ENCODE measurements around the gene SET. TPM values are rescaled to one million over a fixed set of nuclear protein-coding genes. Genes with fewer than 3 reads are reported as not detected.
A peak's percentile ranks its signal among the peaks of the same experiment; 100 is the strongest.

The SET gene
- total RNA-seq, 4 donors from 2014 or later = 135 to 220 (median 178) TPM

DNA sequence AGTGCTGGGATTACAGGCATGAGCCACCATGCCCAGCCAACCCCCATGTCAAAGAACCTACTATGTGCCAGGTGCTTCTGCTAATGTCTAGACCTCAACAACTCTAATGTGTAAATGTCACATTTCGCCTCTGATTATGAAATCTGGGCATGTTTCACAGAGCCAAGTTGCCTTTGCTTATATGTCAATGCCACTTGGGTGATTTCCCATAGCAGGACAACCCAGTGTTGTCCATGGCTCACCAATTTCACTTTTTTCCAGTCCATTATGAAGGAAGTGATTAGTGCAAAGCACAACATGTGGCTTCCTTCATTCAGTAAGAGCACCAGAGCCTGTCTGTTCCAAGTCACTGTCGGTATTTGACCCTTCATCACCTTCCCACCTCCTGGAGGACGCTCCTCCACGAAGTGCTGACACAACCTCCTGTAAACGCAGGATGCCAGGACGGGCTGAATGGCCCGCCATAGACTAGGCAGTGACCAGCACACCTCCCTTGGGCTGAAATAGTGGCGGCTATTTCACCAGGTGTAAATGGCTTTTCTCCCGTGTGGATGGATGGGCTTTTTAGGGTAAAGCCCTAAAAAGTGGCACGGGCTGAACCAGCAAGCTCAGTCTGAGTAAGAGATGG is 12.3 kb downstream of the SET start:
- TF ChIP-seq, protein P1, sequence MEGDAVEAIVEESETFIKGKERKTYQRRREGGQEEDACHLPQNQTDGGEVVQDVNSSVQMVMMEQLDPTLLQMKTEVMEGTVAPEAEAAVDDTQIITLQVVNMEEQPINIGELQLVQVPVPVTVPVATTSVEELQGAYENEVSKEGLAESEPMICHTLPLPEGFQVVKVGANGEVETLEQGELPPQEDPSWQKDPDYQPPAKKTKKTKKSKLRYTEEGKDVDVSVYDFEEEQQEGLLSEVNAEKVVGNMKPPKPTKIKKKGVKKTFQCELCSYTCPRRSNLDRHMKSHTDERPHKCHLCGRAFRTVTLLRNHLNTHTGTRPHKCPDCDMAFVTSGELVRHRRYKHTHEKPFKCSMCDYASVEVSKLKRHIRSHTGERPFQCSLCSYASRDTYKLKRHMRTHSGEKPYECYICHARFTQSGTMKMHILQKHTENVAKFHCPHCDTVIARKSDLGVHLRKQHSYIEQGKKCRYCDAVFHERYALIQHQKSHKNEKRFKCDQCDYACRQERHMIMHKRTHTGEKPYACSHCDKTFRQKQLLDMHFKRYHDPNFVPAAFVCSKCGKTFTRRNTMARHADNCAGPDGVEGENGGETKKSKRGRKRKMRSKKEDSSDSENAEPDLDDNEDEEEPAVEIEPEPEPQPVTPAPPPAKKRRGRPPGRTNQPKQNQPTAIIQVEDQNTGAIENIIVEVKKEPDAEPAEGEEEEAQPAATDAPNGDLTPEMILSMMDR (IDR thresholded peaks at IDR 0.05) = no peak
- no peak for TF ChIP-seq POLR2A (IDR thresholded peaks at IDR 0.05)
- H3K4me3 ChIP-seq (ENCODE audit: low read depth, poor library complexity, severe bottlenecking) = no peak overlapping the region
- peak in 1 of 2 donors; percentile 45 for DNase-seq (ENCODE audit: low spot score in 2 of 2)
- intact Hi-C loops (cut with DNase I; ENCODE audit: low total_unique reads) = no loop called here
- 77 to 86% methylated on average over 10 of the region's 10 CpGs for WGBS, 2 donors

DNA sequence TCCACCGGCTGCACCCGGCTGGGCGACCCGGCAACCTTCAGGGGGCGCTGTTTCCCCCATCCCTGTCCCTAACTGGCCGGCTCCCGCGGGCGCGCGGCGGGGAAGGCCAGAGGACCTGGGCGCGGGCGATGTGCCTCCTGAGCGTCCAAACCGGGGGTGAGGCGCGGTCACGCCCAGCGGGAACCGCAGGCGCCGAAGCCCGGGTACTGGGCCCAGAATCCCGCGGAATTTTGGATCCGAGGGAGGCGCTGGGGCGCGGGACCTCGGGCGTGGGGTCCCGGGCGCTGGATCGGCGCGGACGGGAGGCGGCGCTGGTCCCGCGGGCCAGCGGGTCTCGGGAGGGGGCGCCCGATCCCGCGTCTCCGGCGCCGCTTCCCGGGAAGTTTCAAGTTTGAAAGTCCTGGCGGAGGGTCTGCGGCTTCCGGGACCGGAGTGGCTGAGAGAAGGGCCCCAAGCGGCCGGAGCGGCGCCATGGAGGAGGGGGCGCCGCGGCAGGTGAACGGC is 13.5 kb downstream of the SET start, which contains the start of gene PKN3:
Gene PKN3, plus strand, starts transcription at position 59 of the 504 bp plus-strand sequence. Its CDS starts 413 bp downstream, at position 472.
- no peak for TF ChIP-seq POLR2A (IDR thresholded peaks at IDR 0.05)
- TF ChIP-seq, protein P1 (IDR thresholded peaks at IDR 0.05) = peak in 1 of 3 donors; percentile 86
- peak; percentile 75 to 97 for DNase-seq (ENCODE audit: low spot score in 2 of 2)
- WGBS, 2 donors = 0 to 1% methylated on average over 16 to 39 of the region's 65 CpGs
- intact Hi-C loops (cut with DNase I; ENCODE audit: low total_unique reads) = no loop called here
- peak within 1 kb of the TSS; percentile 37 for H3K4me3 ChIP-seq (ENCODE audit: low read depth, poor library complexity, severe bottlenecking)

DNA sequence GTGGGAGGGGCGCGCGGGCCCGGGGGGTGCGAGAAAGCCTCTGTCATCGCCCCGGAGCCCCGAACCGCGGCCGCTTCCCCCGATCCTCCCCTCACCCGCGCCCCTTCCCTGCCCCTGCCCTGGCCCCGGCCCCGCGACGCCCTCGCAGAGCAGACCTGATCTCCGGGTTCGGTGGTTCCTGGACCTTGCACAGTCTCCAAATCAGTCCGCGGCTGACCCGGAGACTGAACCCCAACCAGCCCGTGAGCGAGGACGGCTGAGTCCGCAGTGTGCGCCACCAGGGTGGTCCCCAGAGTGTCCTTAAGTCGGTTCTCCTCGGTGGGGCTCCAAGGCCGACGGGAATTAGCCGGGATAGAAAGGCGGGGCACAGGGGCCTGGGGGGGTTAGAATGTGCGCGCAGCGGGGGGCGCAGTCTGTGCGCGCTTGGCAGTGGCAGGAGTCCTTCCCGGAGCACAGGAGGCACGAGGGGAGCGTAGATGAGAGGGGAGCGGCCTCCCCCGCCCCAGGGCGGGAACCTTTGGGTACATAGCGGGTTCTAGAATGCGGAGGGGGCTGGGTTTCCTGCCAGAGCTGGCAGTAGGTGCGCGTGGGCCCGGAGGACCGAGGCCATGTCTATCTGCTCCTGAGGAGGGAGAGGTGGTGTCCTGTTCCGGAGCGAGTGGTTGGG is 14.1 kb downstream of the SET start:
- intact Hi-C loops (cut with DNase I; ENCODE audit: low total_unique reads) = no loop called here
- WGBS, 2 donors = 6 to 14% methylated on average over 34 to 37 of the region's 55 CpGs
- peak in 1 of 2 donors; percentile 87 for DNase-seq (ENCODE audit: low spot score in 2 of 2)

DNA sequence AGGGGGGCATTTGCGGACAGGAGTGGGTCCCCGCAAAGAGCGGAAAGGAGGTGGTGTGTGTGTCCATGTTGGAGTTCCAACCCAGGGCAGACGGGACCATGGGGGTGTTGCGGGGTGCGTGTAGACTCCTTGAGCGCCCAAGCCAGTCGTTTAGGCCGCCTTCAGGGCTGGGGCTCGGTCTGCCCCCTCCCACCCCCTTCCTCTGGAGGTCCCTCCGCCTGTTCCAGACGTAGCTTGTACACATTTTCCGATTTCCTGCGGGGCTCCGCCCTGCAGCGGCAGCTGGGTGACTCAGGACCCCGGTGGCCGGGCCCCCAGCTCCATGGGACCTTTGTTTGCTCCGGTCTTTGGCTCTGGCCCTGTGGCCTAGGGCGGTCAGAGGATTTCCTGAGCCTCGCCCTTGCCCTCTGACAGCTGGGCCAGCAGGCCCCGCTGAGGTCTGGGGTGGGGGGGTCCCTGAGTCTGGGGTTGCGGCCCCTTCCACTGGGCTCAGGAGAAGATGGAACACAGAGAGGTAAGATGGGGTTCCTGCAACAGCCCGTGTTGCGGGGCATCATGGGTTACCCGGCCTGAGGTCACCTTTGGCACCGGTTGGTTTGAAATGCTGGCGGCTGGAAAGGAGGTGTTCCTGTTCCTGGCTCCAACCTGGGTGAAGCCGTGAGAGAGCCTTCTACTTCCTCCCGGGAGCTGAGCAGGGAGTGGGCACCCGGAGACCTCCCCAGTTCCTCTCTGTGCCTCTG is 14.8 kb downstream of the SET start:
- no peak overlapping the region for H3K4me3 ChIP-seq (ENCODE audit: low read depth, poor library complexity, severe bottlenecking)
- intact Hi-C loops (cut with DNase I; ENCODE audit: low total_unique reads) = no loop called here
- DNase-seq (ENCODE audit: low spot score in 2 of 2) = peak in 1 of 2 donors; percentile 86
- TF ChIP-seq, protein P1 (IDR thresholded peaks at IDR 0.05) = no peak
- no peak for TF ChIP-seq POLR2A (IDR thresholded peaks at IDR 0.05)
- 72 to 76% methylated on average over 30 to 31 of the region's 31 CpGs for WGBS, 2 donors

More for the DNA sequence above, 14.1 kb downstream of the SET start:
- peak overlapping the region; percentile 37 for H3K4me3 ChIP-seq (ENCODE audit: low read depth, poor library complexity, severe bottlenecking)
- TF ChIP-seq, protein P1 (IDR thresholded peaks at IDR 0.05) = no peak
- TF ChIP-seq POLR2A (IDR thresholded peaks at IDR 0.05) = no peak

DNA sequence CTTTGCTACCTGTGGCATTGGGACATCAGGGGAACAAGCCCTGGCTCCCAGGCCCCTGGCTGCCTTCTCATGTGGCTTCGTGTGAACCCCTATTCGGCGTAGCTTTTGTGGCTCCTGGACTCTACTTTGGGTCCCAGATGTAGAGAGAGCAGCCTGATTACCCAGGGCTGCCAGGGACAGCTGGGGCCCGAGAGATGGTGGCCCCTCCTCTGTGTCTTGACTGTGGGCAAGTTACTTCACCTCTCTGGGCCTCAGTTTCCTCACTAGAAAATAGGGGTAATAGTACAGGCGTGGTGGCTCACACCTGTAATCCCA is 15.3 kb downstream of the SET start:
- H3K4me3 ChIP-seq (ENCODE audit: low read depth, poor library complexity, severe bottlenecking) = no peak overlapping the region
- peak in 1 of 2 donors; percentile 83 for DNase-seq (ENCODE audit: low spot score in 2 of 2)
- no peak for TF ChIP-seq POLR2A (IDR thresholded peaks at IDR 0.05)
- TF ChIP-seq, protein P1 (IDR thresholded peaks at IDR 0.05) = no peak
- intact Hi-C loops (cut with DNase I; ENCODE audit: low total_unique reads) = no loop called here
- 78 to 86% methylated on average over 4 to 5 of the region's 5 CpGs for WGBS, 2 donors
